BE2C (cell line): ENCODE data around the gene EIF4H.

Experiments used
- DNase-seq: peaks from one replicate; pipeline ENCODE4 v3.0.0-alpha.2; 2020
- H3K27me3 ChIP-seq: fragments of 250-450 bp; sonication (Bioruptor Pico); 2 replicates; pipeline ENCODE4 v1.5.1; 2020; ENCODE audit warnings: mild to moderate bottlenecking
- H3K36me3 ChIP-seq: fragments of 250-450 bp; sonication (Bioruptor Pico); 2 replicates; pipeline ENCODE4 v1.5.1; 2020; ENCODE audit warnings: mild to moderate bottlenecking
- H3K4me1 ChIP-seq: fragments of 250-450 bp; sonication (Bioruptor Pico); 2 replicates; pipeline ENCODE4 v1.5.1; 2020
- H3K4me3 ChIP-seq: 2 replicates; pipeline ENCODE4 v1.5.1; 2011; ENCODE audit warnings: low read depth, low read length
- H3K9me3 ChIP-seq: fragments of 250-450 bp; sonication (Bioruptor Pico); 2 replicates; pipeline ENCODE4 v1.5.1; 2020
- TF ChIP-seq, protein P1 (sequence below): IDR thresholded peaks from 2 replicates; pipeline ENCODE4 v1.5.1; 2012; ENCODE audit warnings: mild to moderate bottlenecking, low read depth, low read length

Gene EIF4H

DNA sequence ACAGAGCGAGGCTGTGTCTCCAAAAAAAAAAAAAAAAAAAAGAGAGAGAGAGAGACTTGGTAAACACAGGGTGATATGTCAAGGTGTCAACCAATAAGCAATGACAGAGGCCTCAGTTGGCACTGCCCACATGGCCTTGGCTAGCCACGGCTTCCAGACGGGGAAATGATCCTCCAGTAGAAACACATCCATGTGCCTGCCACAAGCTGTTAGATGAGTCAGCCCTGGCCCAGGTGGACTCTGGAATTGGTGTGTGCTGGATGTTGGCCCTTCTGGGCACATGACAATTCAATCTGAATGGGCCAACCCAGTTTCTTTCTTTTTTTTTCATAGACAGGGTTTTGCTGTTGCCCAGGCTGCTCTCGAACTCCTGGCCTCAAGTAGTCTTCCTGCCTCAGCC is 66.3 kb downstream of the EIF4H start:
- H3K36me3 ChIP-seq = peaks cover 80% of the 10 kb centered on the region
- no peaks in the 10 kb centered on the region for H3K4me1 ChIP-seq

DNA sequence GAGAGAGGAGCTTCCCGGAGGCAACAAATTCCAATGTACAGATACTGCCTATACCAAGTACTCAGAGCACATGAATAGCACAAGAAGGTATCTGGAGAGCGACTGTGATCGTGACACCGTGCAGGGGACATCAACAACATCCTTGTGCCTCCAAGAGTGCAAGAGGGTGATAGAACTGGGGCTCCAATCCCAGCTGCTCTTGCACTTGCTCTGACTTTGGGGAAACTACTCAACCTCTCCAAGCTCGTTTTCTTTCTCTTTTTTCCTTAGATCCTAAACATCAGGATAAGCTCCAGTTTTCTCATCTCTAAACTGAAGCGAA is 67.9 kb downstream of the EIF4H start:
- Histone ChIP-seq H3K36me3 (peaks cover 77% of the 10 kb centered on the region), H3K4me1 (no peaks in the 10 kb centered on the region), H3K27me3 (no peaks in the 10 kb centered on the region), H3K9me3 (no peaks in the 10 kb centered on the region), H3K4me3 (no peak overlapping the region)
- TF ChIP-seq, protein P1, sequence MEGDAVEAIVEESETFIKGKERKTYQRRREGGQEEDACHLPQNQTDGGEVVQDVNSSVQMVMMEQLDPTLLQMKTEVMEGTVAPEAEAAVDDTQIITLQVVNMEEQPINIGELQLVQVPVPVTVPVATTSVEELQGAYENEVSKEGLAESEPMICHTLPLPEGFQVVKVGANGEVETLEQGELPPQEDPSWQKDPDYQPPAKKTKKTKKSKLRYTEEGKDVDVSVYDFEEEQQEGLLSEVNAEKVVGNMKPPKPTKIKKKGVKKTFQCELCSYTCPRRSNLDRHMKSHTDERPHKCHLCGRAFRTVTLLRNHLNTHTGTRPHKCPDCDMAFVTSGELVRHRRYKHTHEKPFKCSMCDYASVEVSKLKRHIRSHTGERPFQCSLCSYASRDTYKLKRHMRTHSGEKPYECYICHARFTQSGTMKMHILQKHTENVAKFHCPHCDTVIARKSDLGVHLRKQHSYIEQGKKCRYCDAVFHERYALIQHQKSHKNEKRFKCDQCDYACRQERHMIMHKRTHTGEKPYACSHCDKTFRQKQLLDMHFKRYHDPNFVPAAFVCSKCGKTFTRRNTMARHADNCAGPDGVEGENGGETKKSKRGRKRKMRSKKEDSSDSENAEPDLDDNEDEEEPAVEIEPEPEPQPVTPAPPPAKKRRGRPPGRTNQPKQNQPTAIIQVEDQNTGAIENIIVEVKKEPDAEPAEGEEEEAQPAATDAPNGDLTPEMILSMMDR = no peak
- DNase-seq = no peak

More for the DNA sequence above, 66.3 kb downstream of the EIF4H start:
- no peaks in the 10 kb centered on the region for H3K27me3 ChIP-seq
- TF ChIP-seq, protein P1 = no peak
- H3K9me3 ChIP-seq = no peaks in the 10 kb centered on the region
- no peak overlapping the region for H3K4me3 ChIP-seq
- no peak for DNase-seq

DNA sequence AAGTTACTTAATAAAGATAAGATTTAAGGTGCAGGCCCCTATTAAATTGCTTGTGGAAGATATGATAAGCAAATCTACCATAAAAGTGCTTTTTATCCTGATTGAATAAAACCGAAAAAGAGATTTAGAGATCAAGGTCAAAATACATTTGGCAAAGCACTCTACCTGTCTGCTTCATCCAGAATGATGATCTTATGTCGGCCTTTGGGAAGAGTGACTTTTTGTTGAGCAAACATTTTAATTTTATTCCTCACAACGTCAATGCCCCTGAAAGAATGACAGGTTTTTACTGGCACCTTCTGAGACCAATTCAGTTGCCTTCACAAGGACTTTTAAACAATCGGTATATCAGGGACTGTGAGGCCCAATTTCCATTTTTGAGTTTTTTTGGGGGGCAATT is 72.3 kb downstream of the EIF4H start:
- Histone ChIP-seq H3K27me3 (no peaks in the 10 kb centered on the region), H3K36me3 (peaks cover 75% of the 10 kb centered on the region), H3K4me1 (no peaks in the 10 kb centered on the region), H3K9me3 (no peaks in the 10 kb centered on the region), H3K4me3 (no peak overlapping the region)
- TF ChIP-seq, protein P1 = no peak
- DNase-seq = no peak
